Tibial artery (tissue), 4 donors: ENCODE measurements around the gene NLGN1.

Experiments
- DNase-seq, 2 donors: peaks; one replicate each; pipeline ENCODE4 v3.0.0-alpha.2; 2019
- H3K27ac ChIP-seq, 2 donors: fragments of 200-600 bp; sonication (generic) in 1 of 2; 1 replicate in 1 of 2; 2 replicates in 1 of 2; pipeline ENCODE4 v1.5.1; 2018 to 2019; ENCODE audit warnings: mild to moderate bottlenecking in 1 of 2
- H3K27me3 ChIP-seq, 2 donors: fragments of 200-600 bp; sonication (generic) in 1 of 2; one replicate each; pipeline versions ENCODE4 v1.5.1 to v1.6.0; 2016 to 2019
- H3K36me3 ChIP-seq, 3 donors: fragments of 200-600 bp; sonication (generic) in 2 of 3; one replicate each; pipeline ENCODE4 v1.5.1; 2016 to 2019; ENCODE audit warnings: mild to moderate bottlenecking in 2 of 3
- H3K4me1 ChIP-seq, 4 donors: fragments of 200-600 bp; sonication (generic) in 2 of 4; 1 replicate in 3 of 4; 2 replicates in 1 of 4; pipeline ENCODE4 v1.5.1; 2016 to 2019
- H3K4me3 ChIP-seq, 2 donors: fragments of 200-600 bp; sonication (generic) in 1 of 2; 1 replicate in 1 of 2; 2 replicates in 1 of 2; pipeline ENCODE4 v1.5.1; 2018 to 2019; ENCODE audit warnings: mild to moderate bottlenecking in 2 of 2
- H3K9me3 ChIP-seq, 3 donors: fragments of 200-600 bp; sonication (generic) in 1 of 3; one replicate each; pipeline ENCODE4 v1.5.1; 2016 to 2019
- intact Hi-C: fragments of 100-400 bp; cut with DNase I; formaldehyde crosslinking; loops from one replicate; pipeline ENCODE4 v1.15.0; 2023; ENCODE audit warnings: low total_unique reads
- TF ChIP-seq, protein P1 (sequence below), 2 experiments: fragments of 200-600 bp in 1 of 2; fragments of 450-650 bp in 1 of 2; IDR thresholded peaks; one replicate each; pipeline ENCODE4 v1.5.1; 2017 to 2019; ENCODE audit warnings: antibody characterized with exemption in 2 of 2, mild to moderate bottlenecking in 1 of 2, moderate library complexity in 1 of 2

The NLGN1 gene

DNA sequence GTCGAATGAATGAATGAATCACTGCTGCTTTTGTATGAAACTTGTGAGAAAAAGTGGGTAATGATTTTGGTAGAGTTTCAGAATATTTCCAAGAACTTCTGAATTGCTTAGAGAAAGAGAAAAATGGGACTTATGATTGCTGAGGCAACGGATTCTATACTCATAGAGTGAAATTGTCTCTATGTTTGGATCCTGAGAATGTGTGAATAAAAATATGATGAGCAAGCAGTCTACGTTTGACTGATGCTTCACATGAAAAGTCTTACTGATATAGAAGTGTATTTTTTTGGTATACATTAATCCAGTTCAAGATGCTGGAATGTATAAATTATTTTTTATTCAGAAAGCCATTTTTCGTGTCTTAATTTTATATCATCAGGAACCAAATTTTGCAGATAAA, 441.1 kb downstream of the NLGN1 start:
- intact Hi-C loops: no loop called here
- no peak for DNase-seq
- Histone ChIP-seq H3K4me3 (no peak overlapping the region), H3K27ac (no peak overlapping the region), H3K9me3 (no peaks in the 10 kb centered on the region), H3K27me3 (no peaks in the 10 kb centered on the region), H3K4me1 (no peaks in the 10 kb centered on the region), H3K36me3 (no peaks in the 10 kb centered on the region)
- TF ChIP-seq, protein P1, sequence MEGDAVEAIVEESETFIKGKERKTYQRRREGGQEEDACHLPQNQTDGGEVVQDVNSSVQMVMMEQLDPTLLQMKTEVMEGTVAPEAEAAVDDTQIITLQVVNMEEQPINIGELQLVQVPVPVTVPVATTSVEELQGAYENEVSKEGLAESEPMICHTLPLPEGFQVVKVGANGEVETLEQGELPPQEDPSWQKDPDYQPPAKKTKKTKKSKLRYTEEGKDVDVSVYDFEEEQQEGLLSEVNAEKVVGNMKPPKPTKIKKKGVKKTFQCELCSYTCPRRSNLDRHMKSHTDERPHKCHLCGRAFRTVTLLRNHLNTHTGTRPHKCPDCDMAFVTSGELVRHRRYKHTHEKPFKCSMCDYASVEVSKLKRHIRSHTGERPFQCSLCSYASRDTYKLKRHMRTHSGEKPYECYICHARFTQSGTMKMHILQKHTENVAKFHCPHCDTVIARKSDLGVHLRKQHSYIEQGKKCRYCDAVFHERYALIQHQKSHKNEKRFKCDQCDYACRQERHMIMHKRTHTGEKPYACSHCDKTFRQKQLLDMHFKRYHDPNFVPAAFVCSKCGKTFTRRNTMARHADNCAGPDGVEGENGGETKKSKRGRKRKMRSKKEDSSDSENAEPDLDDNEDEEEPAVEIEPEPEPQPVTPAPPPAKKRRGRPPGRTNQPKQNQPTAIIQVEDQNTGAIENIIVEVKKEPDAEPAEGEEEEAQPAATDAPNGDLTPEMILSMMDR (IDR thresholded peaks at IDR 0.05): no peak

DNA sequence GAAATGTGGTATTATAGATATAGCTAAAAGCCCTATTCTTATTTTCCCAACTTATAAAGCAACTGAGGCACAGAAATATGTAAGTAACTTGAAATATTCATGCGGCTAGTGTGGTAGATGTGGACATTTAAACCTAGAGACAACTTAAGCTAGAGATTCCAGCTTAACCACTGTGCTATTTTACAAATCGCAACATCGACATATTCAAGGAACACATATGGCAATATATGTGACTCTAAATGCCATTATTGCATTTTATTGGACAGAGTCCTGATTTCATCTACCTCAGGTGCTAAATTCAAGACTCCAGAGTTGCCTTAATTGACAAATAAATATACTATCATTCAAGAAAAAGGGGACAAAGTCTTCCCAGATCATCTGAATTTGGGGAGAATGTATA, 442.3 kb downstream of the NLGN1 start:
- no peaks in the 10 kb centered on the region for H3K9me3 ChIP-seq
- H3K27ac ChIP-seq: no peak overlapping the region
- DNase-seq: no peak
- H3K27me3 ChIP-seq: no peaks in the 10 kb centered on the region
- no peaks in the 10 kb centered on the region for H3K4me1 ChIP-seq
- TF ChIP-seq, protein P1 (IDR thresholded peaks at IDR 0.05): no peak
- H3K36me3 ChIP-seq: no peaks in the 10 kb centered on the region
- H3K4me3 ChIP-seq: no peak overlapping the region
- intact Hi-C loops: no loop called here

DNA sequence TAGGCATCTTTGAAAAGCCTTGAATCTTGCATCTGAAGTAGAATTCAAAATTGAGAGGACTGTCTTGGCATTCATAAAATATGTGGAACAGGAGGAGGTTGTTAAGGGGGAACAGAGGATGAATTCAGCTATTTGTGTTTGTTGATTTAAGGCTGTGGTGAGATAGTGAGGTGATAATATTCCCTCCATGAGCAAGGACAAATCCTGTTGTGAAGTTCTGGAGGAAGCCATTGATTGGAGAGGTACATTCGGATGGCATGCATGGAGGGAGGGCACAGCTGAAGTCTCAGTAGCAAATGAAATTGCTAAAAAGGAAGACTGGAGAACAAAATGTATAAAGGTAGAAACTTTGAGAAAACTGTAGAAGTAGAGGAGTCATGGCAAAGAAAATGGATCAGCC, 443.8 kb downstream of the NLGN1 start:
- TF ChIP-seq, protein P1 (IDR thresholded peaks at IDR 0.05): no peak
- Histone ChIP-seq H3K9me3 (no peaks in the 10 kb centered on the region), H3K27me3 (no peaks in the 10 kb centered on the region), H3K4me1 (no peaks in the 10 kb centered on the region), H3K36me3 (no peaks in the 10 kb centered on the region), H3K27ac (no peak overlapping the region), H3K4me3 (no peak overlapping the region)
- no peak for DNase-seq
- intact Hi-C loops: no loop called here

DNA sequence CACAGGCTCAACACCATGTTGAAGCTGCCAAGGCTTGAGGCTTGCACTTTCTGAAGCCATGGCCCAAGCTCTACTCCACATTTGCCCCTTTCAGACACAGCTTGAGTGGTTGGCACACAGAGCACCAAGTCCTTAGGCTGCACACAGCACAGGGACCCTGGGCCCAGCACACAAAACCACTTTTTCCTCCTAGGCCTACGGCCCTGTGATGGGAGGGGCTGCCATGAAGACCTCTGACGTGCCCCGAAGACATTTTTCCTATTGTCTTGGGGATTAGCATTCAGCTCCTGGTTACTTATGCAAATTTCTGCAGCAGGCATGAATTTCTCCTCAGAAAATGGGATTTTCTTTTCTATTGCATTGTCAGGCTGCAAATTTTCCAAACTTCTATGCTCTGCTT, 445.5 kb downstream of the NLGN1 start:
- no peak overlapping the region for H3K4me3 ChIP-seq
- H3K9me3 ChIP-seq: no peaks in the 10 kb centered on the region
- TF ChIP-seq, protein P1 (IDR thresholded peaks at IDR 0.05): no peak
- DNase-seq: no peak
- no peaks in the 10 kb centered on the region for H3K27me3 ChIP-seq
- intact Hi-C loops: no loop called here
- H3K36me3 ChIP-seq: no peaks in the 10 kb centered on the region
- H3K4me1 ChIP-seq: no peaks in the 10 kb centered on the region
- no peak overlapping the region for H3K27ac ChIP-seq

DNA sequence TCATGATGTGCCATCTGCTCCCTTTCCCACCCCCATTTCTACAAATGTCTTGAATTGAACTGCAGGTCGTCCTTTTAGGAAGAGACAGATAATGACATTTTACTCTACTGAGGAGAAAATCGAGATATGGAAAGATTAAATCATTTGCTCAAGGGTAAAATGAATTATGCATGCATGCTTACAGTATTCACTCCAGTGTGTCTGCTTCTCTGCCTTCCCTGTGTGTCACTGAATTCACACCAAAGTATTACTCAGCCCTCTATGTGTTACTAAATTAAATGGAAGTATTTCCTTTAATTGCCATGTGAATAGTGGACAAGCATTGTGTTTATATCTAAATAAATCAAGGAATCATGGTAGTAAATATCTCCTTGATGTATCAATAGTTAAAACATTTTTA, 449.0 kb downstream of the NLGN1 start:
- intact Hi-C loops: no loop called here
- Histone ChIP-seq H3K27ac (no peak overlapping the region), H3K36me3 (no peaks in the 10 kb centered on the region), H3K4me1 (no peaks in the 10 kb centered on the region), H3K4me3 (no peak overlapping the region), H3K9me3 (no peaks in the 10 kb centered on the region), H3K27me3 (no peaks in the 10 kb centered on the region)
- no peak for DNase-seq
- TF ChIP-seq, protein P1 (IDR thresholded peaks at IDR 0.05): no peak

DNA sequence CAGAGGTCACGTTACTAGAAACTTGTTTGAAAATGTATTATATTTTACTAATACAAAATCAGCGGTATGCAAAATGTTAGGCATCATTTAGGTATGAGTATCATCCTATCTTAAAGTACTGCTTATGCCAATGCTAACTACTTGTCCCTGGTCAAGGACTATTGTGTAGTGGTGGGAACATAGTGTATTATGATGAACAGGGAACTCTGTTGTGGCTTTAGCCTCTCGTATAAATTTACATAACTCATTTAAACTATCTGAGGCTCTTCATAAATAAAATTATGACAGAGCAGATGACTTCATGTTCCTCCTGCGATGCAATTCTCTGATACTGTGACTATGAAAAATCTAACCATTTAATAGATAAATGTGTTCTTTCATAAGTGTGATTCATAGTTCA, 451.9 kb downstream of the NLGN1 start:
- H3K4me1 ChIP-seq: no peaks in the 10 kb centered on the region
- H3K27ac ChIP-seq: no peak overlapping the region
- no peaks in the 10 kb centered on the region for H3K9me3 ChIP-seq
- no peaks in the 10 kb centered on the region for H3K36me3 ChIP-seq
- H3K4me3 ChIP-seq: no peak overlapping the region
- no peaks in the 10 kb centered on the region for H3K27me3 ChIP-seq
- intact Hi-C loops: no loop called here
- TF ChIP-seq, protein P1 (IDR thresholded peaks at IDR 0.05): no peak
- DNase-seq: no peak
